ENCODE results near the gene ACSL5.

DNA sequence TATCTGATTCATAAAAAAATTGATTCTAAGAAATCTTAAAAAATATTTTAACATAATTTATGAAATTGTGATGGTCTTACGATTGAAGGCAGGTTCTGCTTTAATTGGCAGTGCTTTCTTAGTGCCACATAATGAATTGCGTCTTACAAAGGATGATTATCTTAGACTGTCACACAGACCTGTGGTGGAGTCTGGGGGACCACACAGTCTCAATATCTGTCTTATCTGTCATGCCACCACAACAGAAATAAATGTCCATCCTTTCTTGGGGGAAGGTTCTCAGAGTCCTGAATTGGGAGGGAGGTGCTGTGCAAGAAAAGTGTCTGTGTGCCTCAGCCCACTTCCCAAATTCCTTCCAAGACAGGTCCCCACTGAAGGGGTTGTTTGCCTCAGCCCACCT, 38.8 kb downstream of the ACSL5 start:
- TF ChIP-seq EZH2 (IDR thresholded peaks at IDR 0.05; ENCODE audit: insufficient read depth, poor library complexity, severe bottlenecking) (no peak), EZH2phosphoT487 (IDR thresholded peaks at IDR 0.05; ENCODE audit: insufficient read depth, low read depth) (no peak)
